Activated CD8-positive, alpha-beta memory T cell treated with anti-CD3 and anti-CD28 coated beads, Interleukin-2, amount 50 U/mL, for 4 hours (primary cell): ENCODE results near the gene SPRYD4.
"Not testable (repeated sequence)": the region's sequence is repeated elsewhere in the genome, so short reads cannot be mapped to it uniquely, and the experiment has no call there.

ENCODE experiments used
- DNase-seq: peaks from one replicate; pipeline ENCODE4 v3.0.0-alpha.2; 2020

Gene SPRYD4

GRCh38 chr12:56468216-56469006, at the start of gene SPRYD4:
Gene SPRYD4 (plus strand): TSS chr12:56468578. CDS start chr12:56468592, 14 bp downstream.
- peak; percentile 94 for DNase-seq

GRCh38 chr12:56420411-56420810, 48.0 kb upstream of the SPRYD4 start:
- no peak for DNase-seq

- DNase-seq, result no peak
Observed at GRCh38 chr12:56425193-56425592, 43.2 kb upstream of the SPRYD4 start.

- no peak for DNase-seq
Observed at GRCh38 chr12:56425940-56426438, 42.4 kb upstream of the SPRYD4 start.

GRCh38 chr12:56431288-56431687, 37.1 kb upstream of the SPRYD4 start:
- no peak for DNase-seq

- no peak for DNase-seq
Observed at GRCh38 chr12:56431850-56432249, 36.5 kb upstream of the SPRYD4 start.

GRCh38 chr12:56434828-56435227, 33.5 kb upstream of the SPRYD4 start:
- no peak for DNase-seq

- no peak for DNase-seq
Observed at GRCh38 chr12:56437430-56438176, 30.8 kb upstream of the SPRYD4 start.

- not testable (repeated sequence) for DNase-seq
Observed at GRCh38 chr12:56443208-56443607, 25.2 kb upstream of the SPRYD4 start.

- DNase-seq, result peak; percentile 79
Observed at GRCh38 chr12:56448860-56449621, 19.3 kb upstream of the SPRYD4 start, which contains the start of gene TIMELESS. Gene TIMELESS (minus strand): TSS chr12:56449426. CDS start chr12:56434170, 15,256 bp downstream.

- no peak for DNase-seq
Observed at GRCh38 chr12:56449622-56449984, 18.8 kb upstream of the SPRYD4 start.

GRCh38 chr12:56450241-56450640, 18.1 kb upstream of the SPRYD4 start:
- no peak for DNase-seq

- no peak for DNase-seq
Observed at GRCh38 chr12:56451147-56451546, 17.2 kb upstream of the SPRYD4 start.

- no peak for DNase-seq
Observed at GRCh38 chr12:56454557-56454956, 13.8 kb upstream of the SPRYD4 start, which contains the start of gene MIP. Gene MIP (minus strand): TSS chr12:56454657. CDS start chr12:56454613, 44 bp downstream.

- no peak for DNase-seq
Observed at GRCh38 chr12:56457817-56458216, 10.6 kb upstream of the SPRYD4 start.

GRCh38 chr12:56461235-56462159, 6.9 kb upstream of the SPRYD4 start:
- DNase-seq, result no peak

- no peak for DNase-seq
Observed at GRCh38 chr12:56462565-56462964, 5.8 kb upstream of the SPRYD4 start.

- no peak for DNase-seq
Observed at GRCh38 chr12:56469007-56469930, 891 bp downstream of the SPRYD4 start.

GRCh38 chr12:56474389-56474788, 6.0 kb downstream of the SPRYD4 start:
- no peak for DNase-seq

- no peak for DNase-seq
Observed at GRCh38 chr12:56476143-56476542, 7.8 kb downstream of the SPRYD4 start.

GRCh38 chr12:56476972-56477432, 8.6 kb downstream of the SPRYD4 start:
- DNase-seq, result no peak
